Measurements from ENCODE around the gene UBIAD1.

Gene UBIAD1

GRCh38 chr1:11331945-11332546, 59.0 kb downstream of the UBIAD1 start:
- no peak for DNase-seq (ENCODE audit: low read depth)
- no peak overlapping the region for H3K4me3 ChIP-seq (ENCODE audit: low read depth, low read length)
- TF ChIP-seq CTCF (IDR thresholded peaks at IDR 0.05; ENCODE audit: low read depth, low read length, missing control alignments), result no peak
- in situ Hi-C loops (cut with HindIII; ENCODE audit: low sequenced_read_pairs), result no loop called here

DNA sequence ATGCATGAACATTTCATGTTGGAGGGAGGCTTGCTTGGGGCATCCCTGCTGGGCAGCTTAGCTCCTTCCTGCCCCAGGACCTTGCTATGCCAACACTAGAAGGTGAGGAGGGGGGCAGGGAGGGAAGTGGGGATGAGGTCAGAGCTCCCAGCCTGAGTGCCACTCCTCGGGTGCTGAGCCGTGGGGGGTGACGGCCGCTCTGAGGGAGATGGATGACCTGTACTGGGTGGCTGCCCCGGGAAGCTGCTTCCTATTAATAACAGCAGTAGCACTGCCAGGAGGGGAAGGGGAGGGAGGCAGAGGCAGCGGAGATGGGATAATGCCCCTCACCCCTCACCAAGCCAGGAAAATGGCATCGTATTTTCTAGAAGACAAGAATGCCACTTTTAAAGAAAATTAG, 60.6 kb downstream of the UBIAD1 start:
- no peak for DNase-seq (ENCODE audit: low read depth)
- no peak for TF ChIP-seq CTCF (IDR thresholded peaks at IDR 0.05; ENCODE audit: low read depth, low read length, missing control alignments)
- in situ Hi-C loops (cut with HindIII; ENCODE audit: low sequenced_read_pairs), result no loop called here

GRCh38 chr1:11334261-11334804, 61.3 kb downstream of the UBIAD1 start:
- no peak overlapping the region for H3K4me3 ChIP-seq (ENCODE audit: low read depth, low read length)
- no peak for DNase-seq (ENCODE audit: low read depth)
- TF ChIP-seq CTCF (IDR thresholded peaks at IDR 0.05; ENCODE audit: low read depth, low read length, missing control alignments), result no peak
- in situ Hi-C loops (cut with HindIII; ENCODE audit: low sequenced_read_pairs), result no loop called here

More for the DNA sequence above, 60.6 kb downstream of the UBIAD1 start:
- H3K4me3 ChIP-seq (ENCODE audit: low read depth, low read length), result no peak overlapping the region

DNA sequence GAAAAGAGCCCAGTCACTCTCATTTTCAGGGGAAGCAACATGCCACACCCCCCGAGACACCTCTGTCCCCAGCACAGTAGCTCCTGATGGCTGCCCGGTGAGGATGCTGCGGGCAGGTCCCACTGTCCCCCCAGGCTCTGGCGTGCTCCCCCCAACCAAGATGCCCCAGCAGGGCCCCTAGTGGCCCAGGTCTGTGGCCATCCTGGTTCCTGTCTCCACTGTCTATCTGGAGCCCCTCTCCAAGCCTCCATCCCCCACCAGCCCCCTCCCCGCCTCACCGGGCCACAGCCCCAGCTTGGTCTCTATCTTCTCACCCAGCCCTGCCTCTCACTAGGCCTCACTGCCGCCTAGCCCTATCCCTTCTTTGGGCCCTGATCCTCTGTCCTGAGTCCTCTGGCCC, 61.8 kb downstream of the UBIAD1 start:
- DNase-seq (ENCODE audit: low read depth), result no peak
- no peak overlapping the region for H3K4me3 ChIP-seq (ENCODE audit: low read depth, low read length)
- in situ Hi-C loops (cut with HindIII; ENCODE audit: low sequenced_read_pairs), result no loop called here
- no peak for TF ChIP-seq CTCF (IDR thresholded peaks at IDR 0.05; ENCODE audit: low read depth, low read length, missing control alignments)

DNA sequence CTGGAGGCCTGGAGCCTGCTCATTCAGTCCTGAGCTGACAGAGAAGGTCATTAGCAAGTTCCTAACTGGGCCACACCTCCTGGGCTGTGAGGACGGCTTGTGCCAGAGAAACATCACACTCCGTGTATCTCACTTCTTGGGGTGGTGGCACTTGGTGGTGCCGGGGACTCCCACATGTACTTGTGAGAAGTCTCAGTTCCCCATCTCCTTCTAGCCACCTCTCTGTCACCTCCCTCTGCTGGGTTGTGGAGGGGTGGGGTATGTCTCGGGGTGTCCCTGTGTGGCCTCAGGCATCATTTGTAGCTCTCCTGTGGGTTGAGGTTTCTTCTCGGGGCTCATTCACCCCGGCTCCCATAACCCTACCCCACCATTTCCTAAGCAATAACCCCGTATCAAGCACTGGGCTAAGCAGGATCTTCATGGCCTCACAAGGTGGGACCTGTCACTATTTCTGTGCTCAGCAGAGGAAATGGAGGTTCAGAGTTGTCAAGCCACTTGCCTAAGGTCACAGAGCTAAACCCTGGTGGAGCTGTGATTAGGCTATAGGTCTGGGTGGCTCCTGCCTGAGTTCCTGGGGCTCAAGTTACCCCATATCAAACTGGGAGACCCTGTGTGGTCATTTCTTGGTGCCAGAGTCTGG, 62.5 kb downstream of the UBIAD1 start:
- H3K4me3 ChIP-seq (ENCODE audit: low read depth, low read length), result no peak overlapping the region
- no peak for DNase-seq (ENCODE audit: low read depth)
- TF ChIP-seq CTCF (IDR thresholded peaks at IDR 0.05; ENCODE audit: low read depth, low read length, missing control alignments), result no peak
- in situ Hi-C loops (cut with HindIII; ENCODE audit: low sequenced_read_pairs), result no loop called here

- in situ Hi-C loops (cut with HindIII; ENCODE audit: low sequenced_read_pairs), result no loop called here
- no peak for DNase-seq (ENCODE audit: low read depth)
- H3K4me3 ChIP-seq (ENCODE audit: low read depth, low read length), result no peak overlapping the region
- peak; percentile 86 for TF ChIP-seq CTCF (IDR thresholded peaks at IDR 0.05; ENCODE audit: low read depth, low read length, missing control alignments)
Observed at GRCh38 chr1:11337580-11338073, 64.6 kb downstream of the UBIAD1 start.

All from astrocyte of the cerebellum (primary cell).